ENCODE results near the gene PSMA7.

The PSMA7 gene

GRCh38 chr20:62105592-62105991, 37.6 kb downstream of the PSMA7 start:
- no peak for DNase-seq
- in situ Hi-C loops (cut with MboI; ENCODE audit: low pct_unique_long_range_greater_than_20kb, low sequenced_read_pairs), result no loop called here

GRCh38 chr20:62104791-62105345, 38.3 kb downstream of the PSMA7 start:
- in situ Hi-C loops (cut with MboI; ENCODE audit: low pct_unique_long_range_greater_than_20kb, low sequenced_read_pairs), result no loop called here
- no peak for DNase-seq

DNA sequence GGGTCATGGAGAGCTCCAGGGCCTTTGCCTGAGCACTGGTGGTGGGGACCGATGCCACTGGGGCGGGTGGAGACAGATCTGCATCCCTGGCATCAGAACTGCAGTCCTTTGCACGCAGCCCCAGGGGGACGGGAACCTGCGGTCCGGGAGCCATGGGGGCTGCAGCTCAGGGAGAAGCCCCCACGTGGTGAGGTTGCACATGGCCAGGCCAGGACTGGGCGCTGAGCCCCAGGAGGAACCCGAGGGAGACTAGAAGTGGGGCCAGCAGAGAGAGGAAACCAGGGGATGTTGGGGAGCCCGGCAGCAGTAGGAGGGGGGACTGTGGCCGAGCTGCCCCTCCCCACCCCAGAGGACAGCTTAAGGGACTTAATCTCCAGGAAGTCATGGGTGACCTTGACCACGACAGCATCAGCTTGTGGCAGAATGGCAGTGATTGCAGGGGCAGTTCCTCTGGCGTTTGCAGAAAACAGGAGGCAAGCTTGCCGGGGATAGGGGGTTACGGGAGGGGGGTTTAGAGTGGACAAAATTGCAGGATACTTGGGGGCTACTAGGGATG, 38.9 kb downstream of the PSMA7 start:
- in situ Hi-C loops (cut with MboI; ENCODE audit: low pct_unique_long_range_greater_than_20kb, low sequenced_read_pairs), result no loop called here
- DNase-seq, result no peak

- in situ Hi-C loops (cut with MboI; ENCODE audit: low pct_unique_long_range_greater_than_20kb, low sequenced_read_pairs), result no loop called here
- no peak for DNase-seq
These were observed 39.5 kb downstream of the PSMA7 start for GRCh38 chr20:62103508-62104233.

- in situ Hi-C loops (cut with MboI; ENCODE audit: low pct_unique_long_range_greater_than_20kb, low sequenced_read_pairs), result no loop called here
- no peak for DNase-seq
These were observed 42.1 kb downstream of the PSMA7 start for GRCh38 chr20:62101078-62101477.

DNA sequence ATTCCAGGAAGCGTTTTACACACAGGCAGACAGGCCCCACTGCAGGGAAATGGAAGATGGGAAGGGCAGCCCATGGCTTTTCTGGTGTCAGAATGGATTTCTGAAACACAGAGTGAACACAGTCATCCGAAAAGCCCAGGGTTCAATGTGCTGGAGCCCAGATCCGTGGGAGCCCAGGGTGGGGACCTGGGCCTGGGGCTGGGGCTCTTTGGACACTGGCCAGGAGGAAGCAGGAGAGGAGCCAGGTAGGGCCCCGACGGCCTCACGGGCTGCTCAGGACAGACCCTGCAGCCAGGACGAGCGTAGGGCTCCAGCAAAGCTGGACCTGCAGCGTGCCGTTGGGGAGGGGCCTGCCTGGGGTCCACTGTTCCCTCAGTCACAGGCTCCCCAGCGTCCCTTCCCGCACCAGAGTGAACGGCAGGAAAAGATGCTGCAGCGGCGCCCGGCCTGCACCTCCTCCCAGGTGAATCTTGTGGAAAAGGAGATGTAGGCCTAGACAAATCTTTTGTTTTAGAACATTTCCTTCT, 45.2 kb downstream of the PSMA7 start:
- in situ Hi-C loops (cut with MboI; ENCODE audit: low pct_unique_long_range_greater_than_20kb, low sequenced_read_pairs), result no loop called here
- DNase-seq, result no peak

DNA sequence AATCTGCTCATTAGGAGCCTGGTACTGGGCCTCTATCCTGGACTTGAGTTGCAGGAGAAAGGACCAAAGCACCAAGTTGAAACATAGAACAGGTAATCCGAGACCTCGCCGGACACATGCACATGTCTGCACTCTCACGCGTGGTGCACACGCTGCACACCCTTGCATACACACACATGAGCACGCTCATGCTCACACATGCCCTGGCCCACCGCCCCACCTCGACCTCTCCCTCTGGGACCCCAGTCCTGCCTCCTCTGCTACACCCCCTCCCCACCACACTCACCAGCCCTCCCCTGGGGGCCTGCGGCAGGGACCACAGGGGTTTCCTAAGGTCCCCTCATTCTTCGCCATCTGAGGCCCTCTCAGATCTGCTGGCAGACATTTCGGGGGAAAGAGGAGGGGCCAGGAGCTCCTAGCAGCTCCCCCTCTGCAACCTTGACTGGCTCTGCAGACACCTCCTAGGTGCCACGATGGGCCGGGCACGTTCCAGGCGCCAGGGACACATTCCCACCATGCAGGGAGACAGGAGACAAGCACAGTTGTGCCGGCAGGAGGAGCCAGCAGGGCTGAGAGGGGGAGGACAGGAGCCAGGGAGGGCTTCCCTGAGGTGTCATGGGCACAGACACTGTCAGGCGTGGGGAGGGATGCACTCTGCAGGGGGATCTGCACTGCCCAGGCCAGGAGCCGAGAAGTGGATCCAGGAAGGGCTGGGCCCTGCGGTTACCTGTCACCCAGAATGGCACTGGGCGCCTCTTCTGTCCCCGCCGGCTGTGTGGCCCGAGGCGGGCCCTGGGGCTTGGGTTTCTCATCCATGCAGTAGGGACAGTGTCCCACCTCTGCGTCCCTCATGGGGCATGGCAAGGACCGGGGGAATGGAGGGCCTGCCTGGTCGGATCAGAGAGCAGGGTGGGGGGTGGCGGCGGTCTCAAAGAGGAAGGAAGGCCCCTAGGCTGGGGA, 46.5 kb downstream of the PSMA7 start:
- no peak for DNase-seq
- in situ Hi-C loops (cut with MboI; ENCODE audit: low pct_unique_long_range_greater_than_20kb, low sequenced_read_pairs), result no loop called here

GRCh38 chr20:62089393-62089792, 53.8 kb downstream of the PSMA7 start:
- no peak for DNase-seq
- in situ Hi-C loops (cut with MboI; ENCODE audit: low pct_unique_long_range_greater_than_20kb, low sequenced_read_pairs), result no loop called here

DNA sequence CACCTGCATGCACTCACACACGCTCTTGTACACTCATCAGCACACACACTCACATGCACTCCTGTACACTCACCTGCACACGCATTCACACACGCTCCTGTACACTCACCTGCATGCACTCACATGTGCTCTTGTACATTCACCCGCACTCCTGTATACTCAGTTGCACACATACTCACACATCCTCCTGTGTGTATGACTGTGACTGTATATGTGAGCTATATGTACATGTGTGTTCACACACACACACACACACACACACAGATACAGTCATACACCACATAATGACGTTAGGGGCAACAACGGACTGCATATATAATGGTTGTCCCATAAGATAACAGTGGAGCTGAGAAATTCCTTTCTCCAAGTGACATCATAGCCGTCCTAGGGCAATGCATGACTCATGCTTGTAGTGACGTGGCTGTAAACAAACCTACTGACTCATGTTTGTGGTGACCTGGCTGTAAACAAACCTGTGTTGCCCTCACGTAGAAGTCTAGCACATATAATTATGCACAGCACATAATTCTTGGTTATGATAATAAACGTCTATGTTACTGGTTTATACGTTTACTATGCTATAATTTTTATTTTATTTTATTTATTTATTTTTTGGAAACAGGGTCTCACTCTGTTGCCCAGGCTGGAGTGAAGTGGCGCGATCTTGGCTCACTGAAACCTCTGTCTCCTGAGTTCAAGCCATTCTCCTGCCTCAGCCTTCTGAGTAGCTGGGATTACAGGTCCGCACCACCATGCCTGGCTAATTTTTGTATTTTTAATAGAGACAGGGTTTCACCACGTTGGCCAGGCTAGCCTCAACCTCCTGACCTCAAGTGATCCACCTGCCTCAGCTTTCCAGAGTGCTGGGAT, 54.7 kb downstream of the PSMA7 start:
- in situ Hi-C loops (cut with MboI; ENCODE audit: low pct_unique_long_range_greater_than_20kb, low sequenced_read_pairs), result no loop called here
- no peak for DNase-seq

GRCh38 chr20:62087632-62088031, 55.6 kb downstream of the PSMA7 start:
- in situ Hi-C loops (cut with MboI; ENCODE audit: low pct_unique_long_range_greater_than_20kb, low sequenced_read_pairs), result no loop called here
- DNase-seq, result no peak

GRCh38 chr20:62087227-62087626, 56.0 kb downstream of the PSMA7 start:
- no peak for DNase-seq
- in situ Hi-C loops (cut with MboI; ENCODE audit: low pct_unique_long_range_greater_than_20kb, low sequenced_read_pairs), result no loop called here
